Fibroblast of villous mesenchyme (primary cell): ENCODE measurements around the gene RLF. TPM values are rescaled to one million over a fixed set of nuclear protein-coding genes. Genes with fewer than 3 reads are reported as not detected.
A peak's percentile ranks its signal among the peaks of the same experiment; 100 is the strongest.

Experiments
- DNase-seq: peaks from one replicate; pipeline ENCODE4 v3.0.0-alpha.2; 2010; ENCODE audit warnings: low read depth
- H3K4me3 ChIP-seq: 2 replicates; pipeline ENCODE4 v1.5.1; 2011; ENCODE audit warnings: low read depth, mild to moderate bottlenecking, low read length
- CTCF ChIP-seq: IDR thresholded peaks from 2 replicates; pipeline ENCODE4 v1.5.1; 2012; ENCODE audit warnings: low read depth, mild to moderate bottlenecking, low read length; ENCODE audit not compliant: insufficient read depth
- total RNA-seq: library from RNA; depleted of rRNA; stranded (reverse); fragments of >200 nt; gene quantifications from 2 replicates; pipeline ENCODE4 v1.2.3, GENCODE V29; 2012

The RLF gene
- total RNA-seq, 1 donor = 26.3 TPM

- H3K4me3 ChIP-seq = peak within 1 kb of the TSS; percentile 73
- no peak for TF ChIP-seq CTCF
- DNase-seq = peak; percentile 99
Measured at GRCh38 chr1:40257688-40258444, 96.7 kb downstream of the RLF start, which contains the start of gene ZMPSTE24. Gene ZMPSTE24, plus strand, starts transcription at chr1:40258236. Its CDS starts 36 bp downstream, at chr1:40258272.

- no peak for TF ChIP-seq CTCF
- peak; percentile 68 for DNase-seq
- H3K4me3 ChIP-seq = peak overlapping the region; percentile 73
Measured at GRCh38 chr1:40258445-40258769, 97.2 kb downstream of the RLF start.

- no peak for DNase-seq
- TF ChIP-seq CTCF = no peak
- H3K4me3 ChIP-seq = no peak overlapping the region
Measured at GRCh38 chr1:40264354-40264781, 103.2 kb downstream of the RLF start.

- no peak for TF ChIP-seq CTCF
- H3K4me3 ChIP-seq = no peak overlapping the region
- no peak for DNase-seq
Measured at GRCh38 chr1:40265298-40265697, 104.1 kb downstream of the RLF start.

GRCh38 chr1:40265919-40266318, 104.7 kb downstream of the RLF start:
- no peak overlapping the region for H3K4me3 ChIP-seq
- TF ChIP-seq CTCF = no peak

GRCh38 chr1:40266786-40267535, 105.8 kb downstream of the RLF start:
- TF ChIP-seq CTCF = no peak
- no peak for DNase-seq
- no peak overlapping the region for H3K4me3 ChIP-seq

More at GRCh38 chr1:40265919-40266318, 104.7 kb downstream of the RLF start:
- no peak for DNase-seq
